Bronchial epithelial cell (primary cell): ENCODE results near the gene DUSP15. TPM values are rescaled to one million over a fixed set of nuclear protein-coding genes. Genes with fewer than 3 reads are reported as not detected.
A peak's percentile ranks its signal among the peaks of the same experiment; 100 is the strongest.

Source experiments
- DNase-seq: peaks from one replicate; pipeline ENCODE4 v3.0.0-alpha.2; 2010; ENCODE audit warnings: low read depth
- FAIRE-seq: peaks from 2 replicates; lab custom pipeline; 2011; peaks lifted over from hg19 to GRCh38; lab: Jason Lieb, UNC
- H3K27me3 ChIP-seq: 2 replicates; pipeline ENCODE4 v1.5.1; 2011; ENCODE audit warnings: low read length; ENCODE audit not compliant: control insufficient read depth, insufficient read depth
- H3K36me3 ChIP-seq: 2 replicates; pipeline ENCODE4 v1.5.1; 2011; ENCODE audit warnings: low read length; ENCODE audit not compliant: control insufficient read depth, insufficient read depth
- H3K4me3 ChIP-seq: 2 replicates; pipeline ENCODE4 v1.5.1; 2011; ENCODE audit warnings: mild to moderate bottlenecking, low read depth, low read length, control low read depth
- CTCF ChIP-seq: IDR thresholded peaks from 2 replicates; pipeline ENCODE4 v1.5.1; 2011; ENCODE audit warnings: mild to moderate bottlenecking, moderate library complexity, low read length, control low read depth, inconsistent platforms; ENCODE audit not compliant: insufficient read depth, severe bottlenecking
- total RNA-seq: library from RNA; depleted of rRNA; stranded (reverse); fragments of >200 nt; gene quantifications from 2 replicates; pipeline ENCODE4 v1.2.1, GENCODE V29; 2014

Gene DUSP15
- total RNA-seq, 1 donor from 2014 or later = not detected

- DNase-seq = peak; percentile 83
- no peak for FAIRE-seq
- H3K27me3 ChIP-seq = no peaks in the 10 kb centered on the region
- TF ChIP-seq CTCF = no peak
- H3K36me3 ChIP-seq = no peaks in the 10 kb centered on the region
- peak overlapping the region; percentile 56 for H3K4me3 ChIP-seq
Observed at GRCh38 chr20:31879143-31879987, 9.0 kb upstream of the DUSP15 start.

GRCh38 chr20:31877684-31878083 lies 7.4 kb upstream of the DUSP15 start:
- Histone ChIP-seq H3K36me3 (no peaks in the 10 kb centered on the region), H3K27me3 (no peaks in the 10 kb centered on the region), H3K4me3 (no peak overlapping the region)
- no peak for FAIRE-seq
- no peak for DNase-seq
- TF ChIP-seq CTCF = no peak

GRCh38 chr20:31875671-31876070 lies 5.3 kb upstream of the DUSP15 start:
- Histone ChIP-seq H3K4me3 (no peak overlapping the region), H3K27me3 (peaks cover 11% of the 10 kb centered on the region), H3K36me3 (no peaks in the 10 kb centered on the region)
- no peak for TF ChIP-seq CTCF
- no peak for DNase-seq
- FAIRE-seq = no peak

- Histone ChIP-seq H3K4me3 (no peak overlapping the region), H3K36me3 (no peaks in the 10 kb centered on the region), H3K27me3 (peaks cover 27% of the 10 kb centered on the region)
- TF ChIP-seq CTCF = no peak
- FAIRE-seq (no peak), DNase-seq (no peak)
Observed at GRCh38 chr20:31872406-31872805, 2.1 kb upstream of the DUSP15 start.

GRCh38 chr20:31871618-31871954 lies 1.3 kb upstream of the DUSP15 start:
- no peaks in the 10 kb centered on the region for H3K36me3 ChIP-seq
- FAIRE-seq = no peak
- TF ChIP-seq CTCF = no peak
- H3K27me3 ChIP-seq = peaks cover 28% of the 10 kb centered on the region
- no peak overlapping the region for H3K4me3 ChIP-seq
- no peak for DNase-seq
